NCI-H1930 (cell line): Measurements from ENCODE around the gene IMPG1.

Experiments used
- DNase-seq, 2 experiments: peaks; one replicate each; lab custom pipeline; 2025; lab: John Stamatoyannopoulos, UW

The IMPG1 gene

DNA sequence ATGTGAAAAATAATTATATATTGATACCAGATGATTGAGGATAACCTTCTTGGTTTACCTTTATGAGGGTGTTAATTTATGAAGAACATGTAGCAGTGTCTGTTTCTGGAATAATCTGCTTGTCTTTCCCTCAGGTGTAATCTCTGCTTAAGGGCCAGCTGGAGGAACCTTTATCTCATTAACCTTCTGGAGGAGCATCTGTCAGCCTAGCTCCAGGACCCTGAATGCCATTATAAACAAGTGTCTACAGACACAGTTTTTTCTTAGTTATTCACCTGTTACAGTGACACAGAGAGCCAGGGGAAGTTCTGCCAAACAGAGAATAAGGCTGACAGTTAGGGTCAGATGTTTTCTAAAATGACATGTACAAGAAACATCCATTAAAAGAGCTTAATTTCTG lies at the start of gene IMPG1:
IMPG1 (minus strand) TSS at position 101 of the 400 bp plus-strand sequence. CDS start 174 bp downstream, outside the sequence.
- DNase-seq: no peak

GRCh38 chr6:76120302-76120701 lies 47.8 kb upstream of the IMPG1 start:
- DNase-seq: no peak

DNA sequence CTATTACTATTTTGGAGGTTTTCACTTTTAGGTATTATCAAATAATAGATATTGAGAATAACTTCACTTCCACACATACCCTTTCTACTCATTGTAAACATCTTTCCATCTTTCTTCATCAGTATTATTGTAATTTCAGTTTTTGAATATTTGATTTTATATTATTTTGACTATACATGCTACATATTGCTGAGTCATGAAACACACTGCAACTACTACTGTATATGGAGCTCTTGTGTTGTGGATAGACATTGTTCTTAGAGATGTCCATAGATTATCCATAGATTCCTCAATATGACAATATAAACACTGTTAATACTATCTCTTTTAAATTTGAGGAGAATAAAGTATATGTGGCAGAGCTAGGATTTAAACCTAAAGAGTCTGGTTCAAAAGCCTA lies 819 bp upstream of the IMPG1 start:
- DNase-seq: no peak

GRCh38 chr6:76057469-76057868 lies 15.0 kb downstream of the IMPG1 start:
- no peak for DNase-seq

GRCh38 chr6:76052314-76052713 lies 20.1 kb downstream of the IMPG1 start:
- no peak for DNase-seq

GRCh38 chr6:76043690-76044089 lies 28.8 kb downstream of the IMPG1 start:
- DNase-seq: no peak

- peak; percentile 1 to 27 for DNase-seq
Observed at GRCh38 chr6:76035713-76036112, 36.7 kb downstream of the IMPG1 start.

- no peak for DNase-seq
Observed at GRCh38 chr6:76026101-76026500, 46.4 kb downstream of the IMPG1 start.

GRCh38 chr6:76014626-76015530 lies 57.6 kb downstream of the IMPG1 start:
- DNase-seq: no peak

GRCh38 chr6:76004202-76004601 lies 68.3 kb downstream of the IMPG1 start:
- DNase-seq: no peak

GRCh38 chr6:76003686-76004085 lies 68.8 kb downstream of the IMPG1 start:
- no peak for DNase-seq

DNA sequence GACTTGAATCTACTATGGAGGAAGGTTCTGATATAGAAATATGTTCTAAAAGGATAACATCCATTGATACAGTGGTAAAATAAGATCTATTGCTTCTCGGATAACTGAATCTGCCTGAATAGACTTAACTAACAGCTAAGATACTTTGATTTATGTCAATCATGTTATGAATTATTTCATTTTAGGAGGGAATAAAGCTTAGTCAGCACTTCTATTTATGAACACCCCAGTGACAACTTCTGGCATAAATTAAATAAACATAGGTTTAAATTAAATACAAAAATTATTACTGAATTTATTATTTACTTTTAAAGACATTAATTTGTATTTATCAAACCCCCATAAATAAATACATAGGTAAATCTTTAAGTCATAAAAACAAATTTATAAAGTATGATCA lies 69.3 kb downstream of the IMPG1 start:
- DNase-seq: no peak

GRCh38 chr6:76000629-76001028 lies 71.8 kb downstream of the IMPG1 start:
- DNase-seq: no peak

DNA sequence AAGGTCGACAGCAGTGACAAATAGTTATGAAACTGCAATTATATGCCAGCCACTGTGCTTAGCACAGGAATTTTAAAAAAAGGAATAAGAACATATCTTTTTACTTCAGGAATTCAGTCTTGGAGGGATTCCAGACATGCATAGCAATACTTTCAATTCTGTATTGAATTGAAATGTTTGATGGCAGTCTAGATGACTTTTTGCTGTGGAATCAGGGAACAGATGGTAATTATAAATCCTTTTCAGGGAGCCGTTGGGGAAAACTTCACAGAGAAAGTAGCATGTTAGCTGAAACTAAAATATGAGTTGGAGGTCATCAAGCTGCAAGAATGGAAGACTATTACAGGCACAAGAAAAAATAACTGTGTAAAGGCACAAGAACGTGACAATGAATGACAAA lies 74.8 kb downstream of the IMPG1 start:
- DNase-seq: no peak

- DNase-seq: no peak
Observed at GRCh38 chr6:75993236-75994162, 79.0 kb downstream of the IMPG1 start.

- no peak for DNase-seq
Observed at GRCh38 chr6:75991941-75992340, 80.5 kb downstream of the IMPG1 start.

- DNase-seq: no peak
Observed at GRCh38 chr6:75986935-75987334, 85.5 kb downstream of the IMPG1 start.

DNA sequence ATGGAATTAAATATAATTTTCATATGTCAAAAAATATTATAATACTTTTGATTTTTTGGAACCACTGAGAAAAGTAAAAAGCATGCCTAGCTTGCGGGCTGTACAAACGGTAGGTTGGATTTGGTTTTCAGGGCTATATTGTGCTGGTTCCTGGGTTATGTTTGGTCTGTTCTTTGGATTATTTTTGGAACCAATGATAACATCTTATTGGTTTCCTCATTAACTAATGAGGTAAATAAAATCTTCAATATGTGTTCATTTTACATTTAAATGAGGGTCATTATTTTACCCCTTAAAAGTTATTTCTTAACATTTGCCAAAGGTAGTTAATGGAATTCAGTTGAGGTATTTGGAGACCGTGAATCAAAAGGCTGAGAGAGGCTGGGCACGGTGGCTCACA lies 96.6 kb downstream of the IMPG1 start:
- DNase-seq: no peak

DNA sequence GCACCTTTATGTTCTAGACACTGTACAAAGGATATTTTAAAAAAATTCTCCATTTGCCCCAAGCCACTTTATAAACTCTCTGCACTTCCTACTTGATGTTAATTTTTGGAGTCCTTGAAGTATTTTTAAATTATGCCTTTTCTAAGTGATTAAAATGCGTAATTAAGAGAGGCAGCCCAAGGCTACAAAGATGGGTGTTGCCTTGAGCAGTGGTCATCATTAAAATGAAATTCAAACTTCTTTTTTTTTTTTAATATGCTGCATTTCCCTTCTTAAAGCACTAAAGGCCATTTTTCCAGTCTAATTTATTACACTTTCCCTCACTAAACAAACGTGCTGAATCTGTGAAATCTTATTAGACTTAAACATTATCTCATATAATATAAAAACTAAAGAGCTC lies 102.4 kb downstream of the IMPG1 start:
- no peak for DNase-seq

- DNase-seq: no peak
Observed at GRCh38 chr6:75968143-75968542, 104.3 kb downstream of the IMPG1 start.

- no peak for DNase-seq
Observed at GRCh38 chr6:75963569-75963968, 108.9 kb downstream of the IMPG1 start.

GRCh38 chr6:75952128-75952527 lies 120.3 kb downstream of the IMPG1 start:
- no peak for DNase-seq

GRCh38 chr6:75947935-75948334 lies 124.5 kb downstream of the IMPG1 start:
- no peak for DNase-seq
